LNCaP clone FGC (cell line): ENCODE data around the gene ZNF862.

ENCODE experiments used
- DNase-seq: peaks from one replicate; pipeline ENCODE4 v3.0.0-alpha.2; 2011; ENCODE audit warnings: low read depth
- H3K4me3 ChIP-seq: 2 replicates; pipeline ENCODE4 v1.5.1; 2011; ENCODE audit warnings: mild to moderate bottlenecking, low read depth, low read length, control low read depth
- TF ChIP-seq, protein P1 (sequence below): IDR thresholded peaks from 2 replicates; pipeline ENCODE4 v1.5.1; 2012; ENCODE audit warnings: mild to moderate bottlenecking; ENCODE audit not compliant: control insufficient read depth, insufficient read depth; ENCODE audit errors: extremely low read depth

The ZNF862 gene

GRCh38 chr7:149823631-149824199, 14.5 kb upstream of the ZNF862 start:
- TF ChIP-seq, protein P1, sequence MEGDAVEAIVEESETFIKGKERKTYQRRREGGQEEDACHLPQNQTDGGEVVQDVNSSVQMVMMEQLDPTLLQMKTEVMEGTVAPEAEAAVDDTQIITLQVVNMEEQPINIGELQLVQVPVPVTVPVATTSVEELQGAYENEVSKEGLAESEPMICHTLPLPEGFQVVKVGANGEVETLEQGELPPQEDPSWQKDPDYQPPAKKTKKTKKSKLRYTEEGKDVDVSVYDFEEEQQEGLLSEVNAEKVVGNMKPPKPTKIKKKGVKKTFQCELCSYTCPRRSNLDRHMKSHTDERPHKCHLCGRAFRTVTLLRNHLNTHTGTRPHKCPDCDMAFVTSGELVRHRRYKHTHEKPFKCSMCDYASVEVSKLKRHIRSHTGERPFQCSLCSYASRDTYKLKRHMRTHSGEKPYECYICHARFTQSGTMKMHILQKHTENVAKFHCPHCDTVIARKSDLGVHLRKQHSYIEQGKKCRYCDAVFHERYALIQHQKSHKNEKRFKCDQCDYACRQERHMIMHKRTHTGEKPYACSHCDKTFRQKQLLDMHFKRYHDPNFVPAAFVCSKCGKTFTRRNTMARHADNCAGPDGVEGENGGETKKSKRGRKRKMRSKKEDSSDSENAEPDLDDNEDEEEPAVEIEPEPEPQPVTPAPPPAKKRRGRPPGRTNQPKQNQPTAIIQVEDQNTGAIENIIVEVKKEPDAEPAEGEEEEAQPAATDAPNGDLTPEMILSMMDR = no peak
- DNase-seq = no peak
- no peak overlapping the region for H3K4me3 ChIP-seq

GRCh38 chr7:149824301-149824741, 13.9 kb upstream of the ZNF862 start:
- no peak overlapping the region for H3K4me3 ChIP-seq
- DNase-seq = no peak
- TF ChIP-seq, protein P1 = no peak

DNA sequence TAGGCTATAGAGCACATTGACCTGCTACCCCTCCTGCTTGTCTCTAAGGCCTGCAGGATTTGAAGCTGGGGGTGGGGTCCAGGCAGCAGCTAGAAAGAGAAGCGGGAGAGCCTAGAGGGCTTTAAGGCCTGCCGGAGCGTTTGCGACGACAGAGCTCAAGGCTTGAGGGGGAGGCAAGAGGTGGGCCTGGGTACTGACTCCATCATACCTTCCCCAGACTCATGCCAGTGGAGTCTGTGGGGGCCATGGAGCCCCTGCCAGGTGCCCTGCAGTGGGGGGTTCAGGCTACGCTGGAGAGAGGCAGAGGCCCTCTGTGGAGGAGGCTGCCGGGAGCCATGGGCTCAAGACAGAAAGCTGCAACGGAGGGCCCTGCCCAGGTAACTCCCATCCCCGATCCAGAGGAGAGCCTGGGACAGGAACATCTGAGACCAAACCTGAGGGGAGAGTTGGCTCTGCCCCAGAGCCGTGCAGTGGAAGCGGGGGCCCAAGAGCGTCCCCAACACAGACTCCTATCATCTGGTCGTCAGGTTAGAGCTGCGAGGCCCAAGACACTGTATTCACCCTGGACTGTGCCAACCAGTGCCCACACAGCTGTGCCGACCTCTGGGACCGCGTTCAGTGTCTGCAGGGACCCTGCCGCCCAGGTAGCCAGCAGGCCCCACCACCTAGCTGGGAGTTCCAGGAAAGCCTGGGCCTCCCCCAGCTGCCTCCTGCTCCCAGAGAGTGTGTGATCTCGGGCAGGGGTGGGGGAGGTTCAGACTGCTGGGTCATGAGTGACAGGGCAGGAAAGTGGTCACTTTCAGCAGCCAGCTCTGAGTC, 13.2 kb upstream of the ZNF862 start:
- no peak for DNase-seq
- TF ChIP-seq, protein P1 = no peak
- H3K4me3 ChIP-seq = no peak overlapping the region

DNA sequence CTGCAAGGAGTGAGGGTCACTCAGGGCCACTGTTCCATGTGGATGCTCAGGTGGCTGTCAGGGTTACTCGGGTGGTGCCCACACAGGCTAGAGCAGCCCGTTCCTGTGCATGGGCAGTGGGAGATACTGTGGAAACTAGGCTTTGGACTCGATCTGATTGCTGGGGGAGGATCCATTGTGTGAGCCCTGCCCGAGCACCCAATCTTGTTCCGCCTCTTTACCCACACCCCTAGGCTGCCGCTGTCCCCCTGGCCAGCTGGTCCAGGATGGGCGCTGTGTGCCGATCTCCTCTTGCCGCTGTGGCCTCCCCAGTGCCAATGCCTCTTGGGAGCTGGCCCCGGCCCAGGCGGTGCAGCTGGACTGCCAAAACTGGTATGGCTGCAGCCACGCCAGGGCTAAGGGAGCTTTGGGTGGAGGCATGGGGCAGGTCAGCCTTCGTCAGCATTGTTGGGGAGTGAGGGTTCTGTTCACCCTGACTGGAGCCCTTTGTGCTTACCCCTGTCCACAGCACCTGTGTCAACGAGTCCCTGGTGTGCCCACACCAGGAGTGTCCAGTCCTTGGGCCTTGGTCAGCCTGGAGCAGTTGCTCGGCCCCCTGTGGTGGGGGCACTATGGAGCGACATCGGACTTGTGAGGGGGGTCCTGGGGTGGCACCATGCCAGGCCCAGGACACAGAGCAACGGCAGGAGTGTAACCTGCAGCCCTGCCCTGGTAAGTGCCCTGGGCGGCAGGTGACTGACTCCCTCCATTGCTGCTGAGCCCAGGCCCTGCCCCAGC, 12.4 kb upstream of the ZNF862 start:
- no peak for DNase-seq
- TF ChIP-seq, protein P1 = no peak
- no peak overlapping the region for H3K4me3 ChIP-seq

DNA sequence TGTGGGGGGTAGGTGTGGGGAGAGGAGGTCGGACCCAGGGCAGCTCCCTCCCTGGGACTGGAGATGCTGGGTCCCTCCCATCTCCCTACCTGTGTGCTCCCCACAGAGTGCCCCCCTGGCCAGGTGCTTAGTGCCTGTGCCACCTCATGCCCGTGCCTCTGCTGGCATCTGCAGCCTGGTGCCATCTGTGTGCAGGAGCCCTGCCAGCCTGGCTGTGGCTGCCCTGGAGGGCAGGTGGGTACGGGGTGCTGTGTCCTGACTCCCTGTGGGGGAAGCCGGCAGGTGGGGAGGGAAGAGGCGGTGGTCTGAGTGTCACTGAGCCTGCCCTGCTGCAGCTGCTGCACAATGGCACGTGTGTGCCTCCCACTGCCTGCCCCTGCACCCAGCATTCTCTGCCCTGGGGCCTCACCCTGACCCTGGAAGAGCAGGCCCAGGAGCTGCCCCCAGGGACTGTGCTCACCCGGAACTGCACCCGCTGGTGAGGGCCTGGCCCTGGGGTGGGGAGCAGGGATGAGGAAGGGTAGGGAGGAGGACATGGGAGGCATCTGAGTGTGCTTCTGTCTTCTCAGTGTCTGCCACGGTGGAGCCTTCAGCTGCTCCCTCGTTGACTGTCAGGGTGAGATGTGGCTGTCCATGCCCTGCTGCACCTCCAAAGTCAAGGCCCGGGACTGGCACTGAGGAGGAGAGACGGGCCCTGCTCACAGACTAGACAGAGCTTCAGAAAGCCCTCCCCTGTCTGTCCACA, 11.7 kb upstream of the ZNF862 start:
- DNase-seq = no peak
- H3K4me3 ChIP-seq = no peak overlapping the region
- TF ChIP-seq, protein P1 = no peak
